A673 (cell line): ENCODE results near the gene PRKAR2A.

Experiments
- EZH2 ChIP-seq: fragments of 200-600 bp; sonication (generic); IDR thresholded peaks from 2 replicates; pipeline ENCODE4 v1.6.1; 2017; ENCODE audit warnings: borderline replicate concordance, low read depth, mild to moderate bottlenecking, mixed read lengths, antibody characterized with exemption, low read length; ENCODE audit not compliant: poor library complexity, severe bottlenecking
- TF ChIP-seq, protein P1 (sequence below): fragments of 300-800, 200-600 bp; sonication (generic); conservative IDR thresholded peaks from 2 replicates; pipeline ENCODE4 v1.5.1; 2017; ENCODE audit warnings: low read depth, mild to moderate bottlenecking, antibody characterized with exemption, low read length, moderate library complexity, mixed read lengths

DNA sequence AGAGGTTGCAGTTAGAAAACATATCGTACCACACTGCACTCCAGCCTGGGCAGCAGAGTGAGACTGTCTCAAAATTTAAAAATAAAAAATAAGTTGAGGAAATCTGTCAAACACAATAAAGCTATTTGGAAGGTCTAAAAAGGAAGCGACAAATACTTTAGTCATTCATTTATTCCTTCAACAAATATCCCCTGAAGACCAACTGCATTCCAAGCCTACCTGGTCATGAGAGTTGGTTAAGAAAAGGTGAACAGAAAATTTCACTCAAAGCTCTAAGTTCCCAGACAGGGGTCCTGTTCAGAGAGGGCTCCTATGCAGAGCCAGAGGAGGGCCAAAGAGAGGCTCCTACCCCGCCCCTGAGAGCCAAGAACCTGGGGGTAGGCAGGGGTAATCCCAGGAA is 15.4 kb upstream of the PRKAR2A start:
- TF ChIP-seq, protein P1, sequence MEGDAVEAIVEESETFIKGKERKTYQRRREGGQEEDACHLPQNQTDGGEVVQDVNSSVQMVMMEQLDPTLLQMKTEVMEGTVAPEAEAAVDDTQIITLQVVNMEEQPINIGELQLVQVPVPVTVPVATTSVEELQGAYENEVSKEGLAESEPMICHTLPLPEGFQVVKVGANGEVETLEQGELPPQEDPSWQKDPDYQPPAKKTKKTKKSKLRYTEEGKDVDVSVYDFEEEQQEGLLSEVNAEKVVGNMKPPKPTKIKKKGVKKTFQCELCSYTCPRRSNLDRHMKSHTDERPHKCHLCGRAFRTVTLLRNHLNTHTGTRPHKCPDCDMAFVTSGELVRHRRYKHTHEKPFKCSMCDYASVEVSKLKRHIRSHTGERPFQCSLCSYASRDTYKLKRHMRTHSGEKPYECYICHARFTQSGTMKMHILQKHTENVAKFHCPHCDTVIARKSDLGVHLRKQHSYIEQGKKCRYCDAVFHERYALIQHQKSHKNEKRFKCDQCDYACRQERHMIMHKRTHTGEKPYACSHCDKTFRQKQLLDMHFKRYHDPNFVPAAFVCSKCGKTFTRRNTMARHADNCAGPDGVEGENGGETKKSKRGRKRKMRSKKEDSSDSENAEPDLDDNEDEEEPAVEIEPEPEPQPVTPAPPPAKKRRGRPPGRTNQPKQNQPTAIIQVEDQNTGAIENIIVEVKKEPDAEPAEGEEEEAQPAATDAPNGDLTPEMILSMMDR = no peak
- no peak for TF ChIP-seq EZH2
